HG03575 (cell line): ENCODE measurements around the gene FMN1.

Source experiments
- ATAC-seq: cut with Tn5 transposase; IDR thresholded peaks from one replicate; pipeline ENCODE4 v1.9.1; 2021; ENCODE audit not compliant: unreplicated experiment, insufficient number of reproducible peaks, low FRiP score; ENCODE audit errors: extremely low read depth

The FMN1 gene

GRCh38 chr15:32885713-32886112 is 308.8 kb downstream of the FMN1 start:
- no peak for ATAC-seq

GRCh38 chr15:32884146-32884545 is 310.4 kb downstream of the FMN1 start:
- no peak for ATAC-seq

GRCh38 chr15:32882955-32883354 is 311.6 kb downstream of the FMN1 start:
- no peak for ATAC-seq

GRCh38 chr15:32881528-32881927 is 313.0 kb downstream of the FMN1 start:
- ATAC-seq = no peak

GRCh38 chr15:32880642-32881041 is 313.9 kb downstream of the FMN1 start:
- no peak for ATAC-seq

GRCh38 chr15:32879980-32880379 is 314.5 kb downstream of the FMN1 start:
- no peak for ATAC-seq

GRCh38 chr15:32878869-32879805 is 315.4 kb downstream of the FMN1 start:
- ATAC-seq = no peak

- ATAC-seq = no peak
Measured at GRCh38 chr15:32878342-32878741, 316.2 kb downstream of the FMN1 start.

GRCh38 chr15:32877252-32878019 is 317.1 kb downstream of the FMN1 start:
- ATAC-seq = no peak

- no peak for ATAC-seq
Measured at GRCh38 chr15:32873284-32874114, 321.0 kb downstream of the FMN1 start.

GRCh38 chr15:32872621-32873283 is 321.8 kb downstream of the FMN1 start:
- ATAC-seq = no peak

- no peak for ATAC-seq
Measured at GRCh38 chr15:32871883-32872282, 322.6 kb downstream of the FMN1 start.

- peak; percentile 71 for ATAC-seq
Measured at GRCh38 chr15:32870240-32871033, 324.1 kb downstream of the FMN1 start.

- ATAC-seq = no peak
Measured at GRCh38 chr15:32869776-32870175, 324.7 kb downstream of the FMN1 start.

- ATAC-seq = no peak
Measured at GRCh38 chr15:32867313-32867626, 327.2 kb downstream of the FMN1 start.

GRCh38 chr15:32866454-32867312 is 327.8 kb downstream of the FMN1 start:
- ATAC-seq = no peak

- ATAC-seq = no peak
Measured at GRCh38 chr15:32864841-32865240, 329.7 kb downstream of the FMN1 start.
